Measurements from ENCODE around the gene ASB1.

ASB1 gene

GRCh38 chr2:238446371-238446770 is 19.6 kb downstream of the ASB1 start:
- FAIRE-seq: no peak

- no peak for FAIRE-seq
Measured at GRCh38 chr2:238448031-238448955, 21.6 kb downstream of the ASB1 start.

- no peak for FAIRE-seq
Measured at GRCh38 chr2:238449241-238449640, 22.5 kb downstream of the ASB1 start.

- FAIRE-seq: no peak
Measured at GRCh38 chr2:238449909-238450417, 23.2 kb downstream of the ASB1 start.

GRCh38 chr2:238450440-238450861 is 23.7 kb downstream of the ASB1 start:
- no peak for FAIRE-seq

GRCh38 chr2:238453842-238454241 is 27.1 kb downstream of the ASB1 start:
- FAIRE-seq: no peak

GRCh38 chr2:238456449-238456848 is 29.7 kb downstream of the ASB1 start:
- no peak for FAIRE-seq

- no peak for FAIRE-seq
Measured at GRCh38 chr2:238456970-238457926, 30.5 kb downstream of the ASB1 start.

- FAIRE-seq: no peak
Measured at GRCh38 chr2:238457927-238458324, 31.2 kb downstream of the ASB1 start.

GRCh38 chr2:238458651-238459050 is 31.9 kb downstream of the ASB1 start:
- no peak for FAIRE-seq

GRCh38 chr2:238459081-238459629 is 32.4 kb downstream of the ASB1 start:
- no peak for FAIRE-seq

- FAIRE-seq: no peak
Measured at GRCh38 chr2:238461051-238461450, 34.3 kb downstream of the ASB1 start.

GRCh38 chr2:238461491-238461890 is 34.8 kb downstream of the ASB1 start:
- FAIRE-seq: no peak

GRCh38 chr2:238461916-238462315 is 35.2 kb downstream of the ASB1 start:
- FAIRE-seq: no peak

- no peak for FAIRE-seq
Measured at GRCh38 chr2:238462782-238463396, 36.2 kb downstream of the ASB1 start.

- FAIRE-seq: no peak
Measured at GRCh38 chr2:238464389-238464788, 37.7 kb downstream of the ASB1 start.

GRCh38 chr2:238465487-238466242 is 38.9 kb downstream of the ASB1 start:
- no peak for FAIRE-seq

GRCh38 chr2:238466243-238466756 is 39.6 kb downstream of the ASB1 start:
- FAIRE-seq: no peak

GRCh38 chr2:238467062-238467461 is 40.3 kb downstream of the ASB1 start:
- FAIRE-seq: no peak

- FAIRE-seq: no peak
Measured at GRCh38 chr2:238467792-238468191, 41.1 kb downstream of the ASB1 start.

- peak; percentile 21 for FAIRE-seq
Measured at GRCh38 chr2:238469155-238469554, 42.4 kb downstream of the ASB1 start.

- no peak for FAIRE-seq
Measured at GRCh38 chr2:238473014-238473413, 46.3 kb downstream of the ASB1 start.
